H1 (cell line): ENCODE results near the gene BATF3. TPM values are rescaled to one million over a fixed set of nuclear protein-coding genes. Genes with fewer than 3 reads are reported as not detected.

ENCODE experiments used
- CTCF ChIA-PET: fragments of 300-600 bp; sonication (Branson Sonifier 250); formaldehyde crosslinking; loops from one replicate; lab custom pipeline; 2021; ENCODE audit not compliant: partially characterized antibody; lab: Charles Lee
- POLR2A ChIA-PET: fragments of 300-600 bp; sonication (Branson Sonifier 250); formaldehyde crosslinking; loops from one replicate; lab custom pipeline; 2021; ENCODE audit warnings: inconsistent platforms; ENCODE audit not compliant: partially characterized antibody; lab: Charles Lee
- DNase-seq, 2 experiments: peaks; one replicate each; pipeline versions ENCODE4 v3.0.0 to v3.0.0-alpha.2; 2010 to 2022; ENCODE audit warnings: low spot score in 2 of 2, low read depth in 1 of 2, mixed read lengths in 1 of 2
- FAIRE-seq: peaks from 2 replicates; lab custom pipeline; 2011; peaks lifted over from hg19 to GRCh38; lab: Jason Lieb, UNC
- H2AFZ ChIP-seq: 2 replicates; pipeline ENCODE4 v1.8.1; 2012; ENCODE audit warnings: low read length, inconsistent platforms
- H2AK5ac ChIP-seq: 2 replicates; pipeline ENCODE4 v1.6.1; 2013; ENCODE audit warnings: low read depth, low read length
- H2BK120ac ChIP-seq: replicated peaks from 2 replicates; pipeline ENCODE3; 2013; ENCODE audit warnings: low read depth, low read length, inconsistent platforms
- H2BK12ac ChIP-seq: 2 replicates; pipeline ENCODE4 v1.6.1; 2013; ENCODE audit warnings: low read depth, low read length
- H2BK15ac ChIP-seq: 2 replicates; pipeline ENCODE4 v1.6.1; 2013; ENCODE audit warnings: low read length
- H2BK20ac ChIP-seq: 2 replicates; pipeline ENCODE4 v1.6.1; 2013; ENCODE audit warnings: low read length
- H2BK5ac ChIP-seq: 2 replicates; pipeline ENCODE4 v1.6.1; 2013; ENCODE audit warnings: low read depth, low read length
- H3K14ac ChIP-seq: 2 replicates; pipeline ENCODE4 v1.6.1; 2013; ENCODE audit warnings: inconsistent platforms; ENCODE audit not compliant: insufficient read length
- H3K18ac ChIP-seq: 2 replicates; pipeline ENCODE4 v1.6.1; 2013; ENCODE audit warnings: low read length; ENCODE audit errors: extremely low read depth
- H3K23ac ChIP-seq: 2 replicates; pipeline ENCODE4 v1.6.1; 2013; ENCODE audit warnings: inconsistent platforms; ENCODE audit not compliant: insufficient read length
- H3K23me2 ChIP-seq: 2 replicates; pipeline ENCODE4 v1.6.1; 2013; ENCODE audit warnings: low read depth, low read length
- H3K27ac ChIP-seq: 2 replicates; pipeline ENCODE4 v1.6.1; 2011; ENCODE audit warnings: low read depth, low read length, inconsistent platforms
- H3K27me3 ChIP-seq, 4 experiments: replicated peaks in 1 of 4; 1 replicate in 1 of 4; 2 replicates in 3 of 4; pipeline versions ENCODE4 v1.6.1 to v1.8.1; 2011 to 2013; ENCODE audit warnings: low read length in 3 of 4, mild to moderate bottlenecking in 3 of 4, inconsistent platforms in 2 of 4, mixed read lengths in 2 of 4, moderate library complexity in 1 of 4; ENCODE audit not compliant: control insufficient read depth in 3 of 4, insufficient read depth in 3 of 4; ENCODE audit errors: extremely low read depth in 1 of 4
- H3K36me3 ChIP-seq, 4 experiments: 2 replicates each; pipeline versions ENCODE4 v1.6.1 to v1.8.1; 2011 to 2013; ENCODE audit warnings: mild to moderate bottlenecking in 4 of 4, low read length in 3 of 4, moderate library complexity in 2 of 4, control low read depth in 1 of 4, inconsistent platforms in 1 of 4; ENCODE audit not compliant: insufficient read depth in 4 of 4, control insufficient read depth in 2 of 4
- H3K4ac ChIP-seq: replicated peaks from 2 replicates; pipeline ENCODE3; 2013; ENCODE audit warnings: low read length, low read depth, mixed read lengths, inconsistent platforms; ENCODE audit not compliant: insufficient read length
- H3K4me1 ChIP-seq, 4 experiments: replicated peaks in 1 of 4; 1 replicate in 1 of 4; 2 replicates in 3 of 4; pipeline versions ENCODE4 v1.6.1 to v1.8.1; 2011 to 2013; ENCODE audit warnings: low read length in 3 of 4, inconsistent platforms in 2 of 4, mixed read lengths in 1 of 4; ENCODE audit not compliant: insufficient read depth in 4 of 4, control insufficient read depth in 3 of 4
- H3K4me2 ChIP-seq, 2 experiments: 2 replicates each; pipeline versions ENCODE4 v1.6.1 to v1.8.1; 2011 to 2013; ENCODE audit warnings: low read depth in 2 of 2, low read length in 2 of 2, control low read depth in 1 of 2, inconsistent platforms in 1 of 2, mild to moderate bottlenecking in 1 of 2; ENCODE audit not compliant: insufficient read depth in 1 of 2
- H3K4me3 ChIP-seq, 4 experiments: fragments of 200-600, 300-600 bp in 1 of 4; sonication (generic), shearing (Covaris generic), sonication (Bioruptor Twin) in 1 of 4; 2 replicates each; pipeline versions ENCODE4 v1.5.1 to v1.8.1; 2011 to 2016; ENCODE audit warnings: low read length in 4 of 4, low read depth in 3 of 4, control low read depth in 2 of 4, inconsistent platforms in 2 of 4, mild to moderate bottlenecking in 2 of 4, mixed read lengths in 1 of 4, moderate library complexity in 1 of 4; ENCODE audit not compliant: insufficient read depth in 2 of 4; ENCODE audit errors: extremely low read depth in 1 of 4
- H3K56ac ChIP-seq: replicated peaks from 2 replicates; pipeline ENCODE3; 2013; ENCODE audit warnings: low read depth, mild to moderate bottlenecking, mixed read lengths, low read length, inconsistent platforms; ENCODE audit not compliant: insufficient read length
- H3K79me1 ChIP-seq: 2 replicates; pipeline ENCODE4 v1.6.1; 2013; ENCODE audit warnings: low read depth, low read length, control low read depth
- H3K79me2 ChIP-seq, 2 experiments: 2 replicates each; pipeline versions ENCODE4 v1.6.1 to v1.8.1; 2012 to 2013; ENCODE audit warnings: low read length in 2 of 2, mild to moderate bottlenecking in 2 of 2, inconsistent platforms in 1 of 2; ENCODE audit not compliant: insufficient read depth in 2 of 2, control insufficient read depth in 1 of 2
- H3K9ac ChIP-seq, 4 experiments: replicated peaks in 1 of 4; 1 replicate in 1 of 4; 2 replicates in 3 of 4; pipeline versions ENCODE4 v1.6.1 to v1.8.1; 2011 to 2013; ENCODE audit warnings: low read depth in 3 of 4, low read length in 3 of 4, control low read depth in 2 of 4, mild to moderate bottlenecking in 2 of 4, moderate library complexity in 2 of 4, inconsistent platforms in 1 of 4; ENCODE audit errors: extremely low read depth in 1 of 4
- H3K9me3 ChIP-seq, 2 experiments: 2 replicates each; pipeline versions ENCODE4 v1.6.1 to v1.8.1; 2012 to 2013; ENCODE audit warnings: mild to moderate bottlenecking in 2 of 2, moderate library complexity in 2 of 2, control low read depth in 1 of 2, inconsistent platforms in 1 of 2, low read depth in 1 of 2, low read length in 1 of 2, mixed read lengths in 1 of 2; ENCODE audit not compliant: insufficient read depth in 2 of 2
- H4K20me1 ChIP-seq, 2 experiments: replicated peaks in 1 of 2; 2 replicates each; pipeline versions ENCODE3 to v1.8.1; 2011 to 2013; ENCODE audit warnings: inconsistent platforms in 2 of 2, low read length in 2 of 2, mild to moderate bottlenecking in 1 of 2; ENCODE audit not compliant: insufficient read depth in 2 of 2, control insufficient read depth in 1 of 2
- H4K5ac ChIP-seq: 2 replicates; pipeline ENCODE4 v1.6.1; 2013; ENCODE audit warnings: low read length, low read depth, mixed read lengths, inconsistent platforms; ENCODE audit not compliant: insufficient read length
- H4K8ac ChIP-seq: 2 replicates; pipeline ENCODE4 v1.8.0; 2013; ENCODE audit warnings: mild to moderate bottlenecking, moderate library complexity, low read length, inconsistent platforms; ENCODE audit not compliant: insufficient read depth; ENCODE audit errors: extremely low read depth
- H4K91ac ChIP-seq: replicated peaks from 2 replicates; pipeline ENCODE3; 2013; ENCODE audit warnings: low read length, mixed read lengths, inconsistent platforms; ENCODE audit not compliant: insufficient read length
- HDAC2 ChIP-seq, 2 experiments: fragments of 300-600 bp in 1 of 2; sonication (generic) in 1 of 2; IDR thresholded peaks; 2 replicates each; pipeline ENCODE4 v1.6.1; 2011 to 2012; ENCODE audit warnings: low read depth in 2 of 2, low read length in 2 of 2, mild to moderate bottlenecking in 2 of 2, moderate library complexity in 2 of 2, borderline replicate concordance in 1 of 2, inconsistent platforms in 1 of 2
- RNF2 ChIP-seq: fragments of 200-900, 300-1000 bp; sonication (generic); IDR thresholded peaks from 2 replicates; pipeline ENCODE4 v1.7.1; 2016; ENCODE audit warnings: borderline replicate concordance, low read depth, mild to moderate bottlenecking, antibody characterized with exemption, low read length; ENCODE audit not compliant: poor library complexity, severe bottlenecking; ENCODE audit errors: missing control alignments
- WGBS, 2 experiments: shearing (Covaris generic) in 1 of 2; methylation state at CpG; one replicate each; pipeline versions ENCODE4 v1.1.6 to v1.1.7; 2013 to 2015; ENCODE audit warnings: low lambda C conversion rate in 2 of 2, mixed read lengths in 2 of 2, inconsistent platforms in 1 of 2, low coverage in 1 of 2, missing lambda C conversion rate in 1 of 2; ENCODE audit not compliant: insufficient replicate concordance in 2 of 2, insufficient coverage in 1 of 2, insufficient read length in 1 of 2; ENCODE audit errors: extremely low coverage in 1 of 2, missing lambda C conversion rate in 1 of 2; 5-methylcytosine and 5-hydroxymethylcytosine counted together
- polyA plus RNA-seq, 7 experiments: library from polyadenylated mRNA; depleted of rRNA in 3 of 7; stranded (reverse) in 5 of 7; unstranded in 2 of 7; fragments of >200 nt in 5 of 7; fragments of 200-250 nt in 2 of 7; gene quantifications; 1 replicate in 5 of 7; 2 replicates in 1 of 7; 4 replicates in 1 of 7; pipeline versions ENCODE4 v1.2.1 to v1.2.3, GENCODE V29; 2011 to 2013; ENCODE audit warnings: missing spikeins in 2 of 7, mixed read lengths in 2 of 7
- total RNA-seq: library from RNA; stranded (reverse); fragmentation: NEBNext Ultra II Directional; extraction: Animal tissue kit (Norgen Biotek cat#: 25700); gene quantifications from 2 replicates; pipeline ENCODE4 v1.2.1, GENCODE V29; 2021

The BATF3 gene
- total and polyA plus RNA-seq, 2 of the 8 experiments (the other 6 are each of a cell fraction or from before 2014, with no cell fraction given): 6.3 TPM

DNA sequence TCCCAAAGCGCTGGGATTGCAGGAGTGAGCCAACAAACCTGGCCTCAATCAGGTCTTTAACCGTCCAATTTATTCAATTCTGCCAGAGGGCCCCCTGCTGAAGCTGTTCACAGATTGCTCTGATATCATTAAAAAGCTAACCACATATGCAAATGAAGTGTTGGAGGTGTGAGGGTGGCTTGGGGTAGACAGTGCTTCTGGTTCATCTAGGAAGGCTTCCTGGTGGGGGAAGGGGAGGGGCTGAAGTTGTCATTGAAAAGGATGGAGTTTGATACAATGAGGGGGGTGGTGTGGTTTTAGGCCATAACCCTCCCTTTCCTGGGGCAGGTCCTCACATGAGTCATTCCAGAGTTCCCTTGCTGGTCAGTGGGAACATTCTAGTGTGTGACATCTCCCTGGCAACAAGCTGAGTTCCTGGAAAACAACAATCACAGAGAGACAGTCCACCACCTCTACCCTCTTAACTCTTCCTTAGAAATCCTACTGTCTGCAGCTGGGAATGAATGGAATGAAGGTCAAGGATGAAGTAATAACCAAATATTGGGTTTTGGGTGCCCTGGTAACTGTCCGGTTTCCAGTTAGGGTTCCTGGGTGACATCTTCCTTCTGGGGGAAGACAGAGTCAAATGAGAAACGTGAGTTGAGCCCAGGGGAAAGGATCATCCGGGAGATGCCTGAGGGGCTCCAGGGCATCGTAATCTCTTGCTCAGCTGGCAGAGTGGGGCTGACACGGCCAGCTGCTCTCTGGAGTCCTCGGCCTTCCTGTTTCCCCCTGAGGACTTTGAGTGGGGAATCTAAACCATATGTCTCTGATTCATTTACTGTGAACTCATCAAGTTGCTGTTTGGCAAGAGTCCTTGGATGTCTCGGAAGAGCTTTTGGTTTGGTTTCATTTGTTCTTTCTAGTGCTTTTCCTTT is 32.2 kb downstream of the BATF3 start:
- Histone ChIP-seq H3K79me1 (no peaks in the 10 kb centered on the region; the same call in 1 of the 2 replicates), H3K4me3 (no peak overlapping the region), H3K9ac (no peak overlapping the region), H3K9me3 (no peaks in the 10 kb centered on the region), H3K79me2 (no peaks in the 10 kb centered on the region), H3K4ac (no peak overlapping the region), H3K23me2 (no peaks in the 10 kb centered on the region), H2BK120ac (no peak overlapping the region), H3K14ac (no peak overlapping the region), H3K36me3 (no peaks in the 10 kb centered on the region), H2BK5ac (no peak overlapping the region), H2AK5ac (no peak overlapping the region)
- DNase-seq (peak in 1 of 2 experiments; percentile 38), FAIRE-seq (no peak)
- POLR2A ChIA-PET: interaction anchor here (0.7 to 5.1 kb wide), 4 partner anchors 9 to 313 kb away, joined by 3 to 39 read pairs (median 3); partner anchors contain the start of gene ATF3
- WGBS, 2 experiments: 88% methylated on average over 9 of the region's 9 CpGs; no CpG with 5 or more reads in 1 of the 2 experiments
- CTCF ChIA-PET: interaction anchor here (0.6 to 4.8 kb wide), 30 partner anchors 10 to 300 kb away, joined by 3 to 57 read pairs (median 5); no protein-coding TSS in a partner anchor
- TF ChIP-seq HDAC2 (IDR thresholded peaks at IDR 0.05; ENCODE audit: borderline replicate concordance in 1 of 2, low read depth in 2 of 2, low read length in 2 of 2) (no peak), RNF2 (no peak)
- TF ChIP-seq, all 59 proteins: peak for 0
- peaks cover 0 to 9% (median 5%) of the 10 kb centered on the region in 4 experiments; a peak in 4 of 7 replicates for H3K27me3 ChIP-seq
- no peak overlapping the region for H3K23ac ChIP-seq
- H3K56ac ChIP-seq: no peak overlapping the region
- no peak overlapping the region for H3K18ac ChIP-seq
- H4K91ac ChIP-seq: no peak overlapping the region
- no peak overlapping the region for H2BK20ac ChIP-seq
- no peak overlapping the region for H3K4me2 ChIP-seq
- H2BK12ac ChIP-seq: no peak overlapping the region
- H4K8ac ChIP-seq: no peak overlapping the region
- no peak overlapping the region for H3K27ac ChIP-seq
- H3K4me1 ChIP-seq: peaks cover 0 to 8% (median 6%) of the 10 kb centered on the region in 4 experiments; a peak in 3 of 7 replicates
- no peak overlapping the region for H2AFZ ChIP-seq
- H4K20me1 ChIP-seq: no peaks in the 10 kb centered on the region
- H4K5ac ChIP-seq: no peak overlapping the region
- H2BK15ac ChIP-seq: no peak overlapping the region
